Left colon (tissue), 2 donors: ENCODE results near the gene DDN. TPM values are rescaled to one million over a fixed set of nuclear protein-coding genes. Genes with fewer than 3 reads are reported as not detected.

Source experiments
- ATAC-seq: fragments of 200-7000 bp; cut with Tn5 transposase; one replicate; pipeline ENCODE4 v1.9.1; 2020; ENCODE audit warnings: mild to moderate bottlenecking, moderate library complexity
- DNase-seq, 2 donors: peaks; one replicate each; pipeline ENCODE4 v3.0.0-alpha.2; 2020
- intact Hi-C, 2 donors: fragments of 100-400 bp; cut with DNase I in 1 of 2; cut with micrococcal nuclease in 1 of 2; formaldehyde crosslinking; loops; one replicate each; pipeline versions ENCODE4 v1.11.2 to v1.14.0; 2022; cut with DNase I, micrococcal nuclease
- total RNA-seq, 2 donors: library from RNA; stranded (reverse); fragmentation: NEBNext Ultra II Directional; extraction: Animal tissue kit (Norgen Biotek cat#: 25700); gene quantifications; one replicate each; pipeline ENCODE4 v1.2.1, GENCODE V29; 2021
- donor health status: DM: no; HTN: no; CAD: no.
- donor health status: DM: yes; HTN: yes; CAD: no.

Gene DDN
- total RNA-seq, 2 donors from 2014 or later, result 0.06 TPM; not detected in 1

DNA sequence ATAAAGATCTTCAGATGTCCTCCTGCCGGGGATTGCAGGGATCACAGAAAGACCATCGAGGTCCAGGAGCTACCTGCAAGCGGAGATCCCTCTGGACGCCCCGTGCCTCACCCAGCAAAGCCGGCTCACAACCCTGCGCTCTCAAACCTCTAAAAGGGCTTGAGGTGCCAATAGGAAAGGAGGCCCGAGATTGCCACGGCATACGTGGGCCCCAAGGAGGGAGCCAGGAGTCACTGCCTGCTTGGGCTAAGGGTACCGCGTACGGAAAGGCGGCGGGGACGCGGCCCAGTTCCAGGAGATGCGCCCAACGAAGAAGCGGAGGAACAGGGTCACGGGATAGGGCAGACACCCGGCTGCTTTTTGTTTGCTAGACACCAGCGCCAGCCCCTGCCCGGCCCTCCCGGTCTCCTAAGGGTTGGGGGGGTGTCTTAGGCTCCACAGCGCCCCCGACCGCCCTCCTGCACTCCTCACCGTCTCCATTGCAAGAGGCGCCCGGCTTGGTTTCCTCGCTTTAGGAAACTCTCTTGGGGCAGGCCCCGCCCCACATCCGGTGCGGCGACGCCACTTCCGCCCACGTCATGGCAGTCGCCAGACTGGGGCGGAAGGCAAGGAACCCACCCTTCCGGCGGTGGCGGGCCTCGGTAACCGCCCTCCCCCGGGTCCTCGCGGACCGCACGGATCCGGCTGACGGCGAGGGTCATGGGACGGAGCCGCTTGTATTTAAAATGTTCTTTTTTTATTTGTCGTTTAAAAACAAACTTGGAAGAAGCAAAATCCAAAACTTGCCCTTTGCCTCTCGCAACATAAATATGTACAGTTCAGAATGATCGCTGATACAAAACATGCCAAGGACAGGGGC lies 19.3 kb upstream of the DDN start, which contains the start of gene PRKAG1:
TSS of gene PRKAG1 (minus strand) at position 516 of the 859 bp plus-strand sequence. CDS start at position 480, 36 bp downstream.
- intact Hi-C loops, result no loop called here
- DNase-seq (peak; percentile 97), ATAC-seq (peak; percentile 94)

DNA sequence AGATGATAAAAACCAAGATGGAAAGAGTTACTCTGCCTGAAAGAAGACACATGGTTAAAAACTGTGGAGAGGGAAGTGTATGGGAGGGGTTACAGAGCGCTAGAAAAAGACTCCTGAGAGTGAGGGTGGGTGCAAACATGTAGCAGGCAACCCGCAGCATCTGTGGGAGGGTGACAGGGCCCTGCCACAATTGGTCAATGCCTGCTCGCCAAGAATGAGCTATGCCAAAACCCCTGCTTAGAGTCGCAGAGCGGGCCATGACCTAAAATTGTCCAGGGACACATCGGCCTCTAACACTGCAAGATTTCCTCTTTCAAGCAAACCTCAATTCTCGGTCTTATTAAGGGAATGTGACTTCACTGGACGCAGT lies 18.7 kb upstream of the DDN start:
- ATAC-seq (peak; percentile 8), DNase-seq (no peak)
- intact Hi-C loops, result no loop called here

DNA sequence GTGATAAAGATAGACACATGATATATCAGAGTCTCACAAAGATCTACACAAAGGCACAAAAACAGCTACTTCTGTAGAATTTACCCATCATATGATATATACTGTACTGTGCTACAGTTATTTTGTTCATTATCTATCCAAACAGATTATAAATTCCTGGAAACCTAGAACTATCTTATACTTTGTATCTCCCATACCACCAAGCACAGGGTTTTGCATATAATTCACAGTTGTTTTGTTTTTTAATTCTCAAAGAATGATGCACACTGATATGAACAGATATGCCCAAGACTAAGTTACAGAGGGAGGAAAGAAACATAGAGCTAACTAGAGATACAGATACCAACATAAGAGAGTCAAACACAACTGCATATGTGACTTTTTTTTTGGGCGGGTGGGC lies 16.0 kb upstream of the DDN start:
- DNase-seq, result no peak
- intact Hi-C loops, result no loop called here
- no peak for ATAC-seq

DNA sequence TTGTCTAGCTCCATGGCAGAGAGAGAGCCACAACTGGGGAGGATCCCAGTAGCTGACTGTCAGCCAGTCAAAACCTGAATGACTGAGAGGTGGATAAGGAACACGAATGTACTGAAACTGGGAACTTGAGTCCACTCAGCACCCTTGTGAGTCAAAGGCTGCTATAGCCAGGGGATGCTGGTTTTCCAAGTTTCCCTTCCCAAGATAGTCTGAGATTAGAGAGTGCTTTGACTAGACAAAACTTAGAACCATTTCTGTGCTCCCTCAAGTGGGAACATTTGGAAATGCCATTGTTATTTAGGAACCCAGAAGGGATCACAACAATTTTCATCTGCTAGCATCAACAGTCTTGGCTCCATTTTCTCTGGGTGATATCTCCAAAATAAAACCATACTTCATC lies 15.4 kb upstream of the DDN start:
- no peak for DNase-seq
- intact Hi-C loops, result no loop called here
- no peak for ATAC-seq

DNA sequence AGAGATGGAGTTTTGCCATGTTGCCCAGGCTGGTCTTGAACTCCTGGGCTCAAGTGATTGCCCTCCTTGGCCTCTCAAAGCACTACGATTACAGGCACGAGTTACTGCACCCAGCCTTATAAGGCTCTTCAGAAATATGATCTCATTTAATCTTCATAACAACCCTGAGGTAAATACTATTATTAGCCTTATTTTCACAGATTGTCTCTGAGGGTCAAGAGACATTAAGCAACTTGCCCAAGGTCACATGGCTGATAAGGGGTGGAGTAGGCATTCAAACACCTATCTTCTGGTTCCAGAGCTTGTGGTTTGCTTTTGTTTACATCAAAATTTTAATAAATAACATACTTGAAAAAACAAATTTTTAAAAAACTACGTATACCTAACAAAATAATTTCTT lies 14.3 kb upstream of the DDN start:
- no peak for DNase-seq
- no peak for ATAC-seq
- intact Hi-C loops, result no loop called here

DNA sequence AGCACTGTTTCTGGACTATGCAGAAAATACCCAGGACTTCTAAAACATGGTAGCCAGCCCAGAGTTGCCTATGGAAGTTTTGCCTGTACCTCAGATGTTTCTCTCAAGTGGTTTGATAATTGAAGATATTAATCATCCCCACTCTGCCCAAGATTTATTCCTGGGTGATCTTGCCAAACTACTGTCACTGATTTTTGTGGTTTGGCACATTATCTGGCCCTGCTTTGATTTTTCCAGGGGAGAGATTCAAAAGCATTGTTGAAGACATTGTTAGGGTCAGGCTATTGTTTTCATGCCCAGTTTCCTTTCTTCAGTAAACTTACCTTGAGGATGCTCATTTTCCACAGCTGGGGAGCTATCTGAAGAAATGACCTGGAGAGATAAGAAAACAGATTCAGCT lies 13.6 kb upstream of the DDN start:
- ATAC-seq (no peak), DNase-seq (no peak)
- intact Hi-C loops, result no loop called here

DNA sequence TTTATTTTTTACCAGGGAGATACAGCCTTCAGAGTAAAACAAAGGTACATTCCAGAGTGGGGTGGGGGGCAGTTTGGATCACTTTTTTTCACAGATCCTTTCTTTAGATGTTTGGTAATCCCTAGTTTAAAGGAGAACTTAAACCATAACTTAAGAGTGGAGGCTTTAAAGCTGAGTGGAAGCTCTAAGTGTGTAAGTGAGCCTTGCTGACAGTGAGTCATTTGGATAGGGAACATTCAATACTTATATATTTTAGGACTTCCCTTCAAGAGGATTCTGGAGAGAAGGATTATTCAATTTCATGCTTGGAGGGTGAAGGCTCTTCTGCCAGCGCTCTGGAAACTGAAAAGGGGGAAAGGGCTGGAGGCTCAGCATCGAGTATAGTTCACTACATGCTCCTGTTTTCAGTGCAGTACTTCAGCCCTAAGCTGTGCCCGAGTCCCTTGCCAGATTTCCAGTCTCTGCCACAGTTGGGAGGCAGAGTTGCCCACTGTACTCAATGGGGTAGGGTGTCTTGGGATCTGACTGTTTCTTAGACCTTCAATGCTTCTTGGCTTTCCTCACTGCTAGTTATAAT lies 11.0 kb upstream of the DDN start:
- intact Hi-C loops, result no loop called here
- no peak for ATAC-seq

DNA sequence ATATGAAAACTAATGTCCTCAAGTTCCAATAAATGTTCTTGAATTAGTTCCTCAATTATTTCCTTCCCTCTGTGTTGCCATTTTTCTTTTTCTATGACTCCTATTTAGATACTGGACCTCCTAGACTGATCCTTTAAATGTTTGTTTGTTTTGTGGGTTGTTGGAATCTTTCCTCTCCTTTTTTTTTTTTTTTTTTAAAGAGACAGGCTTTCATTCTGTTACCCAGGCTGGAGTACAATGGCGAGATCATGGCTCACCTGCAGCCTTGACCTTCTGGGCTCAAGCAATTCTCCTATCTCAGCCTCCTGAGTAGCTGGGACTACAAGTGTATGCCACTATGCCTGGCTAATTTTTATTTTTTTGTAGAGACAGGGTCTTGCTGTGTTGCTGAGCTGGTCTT lies 9.8 kb upstream of the DDN start:
- intact Hi-C loops, result no loop called here
- no peak for DNase-seq
- peak; percentile 37 for ATAC-seq

More for the DNA sequence above, 11.0 kb upstream of the DDN start:
- no peak for DNase-seq

DNA sequence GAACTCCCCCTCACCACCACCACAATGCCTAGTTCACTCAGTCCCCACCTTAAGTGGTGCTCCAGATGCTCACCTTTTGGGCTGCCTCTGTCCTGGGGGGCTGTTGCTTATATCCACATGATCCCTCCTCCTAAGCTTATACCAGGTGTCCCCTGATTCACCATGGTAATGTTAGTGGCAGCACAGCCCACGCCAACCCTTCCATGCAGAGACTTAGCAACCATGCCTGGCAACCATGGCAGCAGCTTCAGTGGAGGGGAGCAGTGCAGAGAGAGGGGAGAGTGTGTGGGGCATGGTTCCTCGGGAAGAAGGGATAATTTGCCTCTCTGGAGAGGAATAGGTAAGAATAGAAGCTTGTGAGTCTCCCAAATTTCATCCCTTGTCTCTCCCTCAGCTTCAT lies 1.2 kb upstream of the DDN start:
- DNase-seq (no peak), ATAC-seq (no peak)
- intact Hi-C loops, result no loop called here

DNA sequence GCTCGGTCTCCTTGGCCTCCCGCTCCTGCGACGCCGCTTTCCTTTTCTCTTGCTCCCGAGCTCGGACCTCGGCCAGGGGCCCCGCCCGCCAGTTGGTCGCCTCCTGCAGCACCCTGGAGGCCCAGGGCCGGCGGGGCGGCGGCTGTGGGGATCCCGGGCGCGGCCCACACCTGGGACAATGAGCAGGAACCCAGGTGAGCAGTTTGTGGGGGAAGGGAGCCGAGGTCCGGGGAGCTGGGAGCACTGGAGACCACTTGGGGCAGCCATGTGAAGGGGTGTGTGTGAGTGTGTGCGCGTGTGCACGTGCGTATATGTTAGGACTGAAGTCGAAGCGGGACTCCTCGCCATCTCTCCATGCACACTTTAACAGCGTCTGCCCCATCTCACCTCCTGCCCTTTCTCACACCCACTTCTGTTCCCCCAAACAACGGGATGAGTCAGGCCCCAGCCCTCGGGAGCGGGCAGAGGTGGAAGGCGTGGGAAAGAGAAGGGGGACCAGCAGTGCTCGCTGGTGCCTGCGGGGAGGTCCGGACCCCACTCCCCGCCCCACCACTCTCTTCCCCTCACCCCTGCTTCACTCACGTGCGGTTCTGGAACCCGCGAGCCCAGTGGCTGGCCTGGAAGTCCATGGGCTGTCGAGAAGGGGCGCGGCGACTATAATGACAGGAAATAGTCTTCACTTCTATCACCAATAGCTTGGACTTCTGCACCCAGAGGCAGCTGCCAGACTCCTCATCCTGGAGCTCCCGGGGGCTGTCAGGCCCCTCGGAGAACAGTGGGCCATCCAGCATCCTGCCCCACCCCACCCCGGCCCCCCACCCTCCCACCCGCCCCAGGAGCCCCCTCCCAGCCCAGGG lies 450 bp downstream of the DDN start:
- ATAC-seq (peak; percentile 51), DNase-seq (peak; percentile 47 to 59)
- intact Hi-C loops, result loop anchor here in 1 of 2 donors (5.0 kb wide), 1 partner anchor 146 kb away; the partner anchor contains the start of gene DDX23

DNA sequence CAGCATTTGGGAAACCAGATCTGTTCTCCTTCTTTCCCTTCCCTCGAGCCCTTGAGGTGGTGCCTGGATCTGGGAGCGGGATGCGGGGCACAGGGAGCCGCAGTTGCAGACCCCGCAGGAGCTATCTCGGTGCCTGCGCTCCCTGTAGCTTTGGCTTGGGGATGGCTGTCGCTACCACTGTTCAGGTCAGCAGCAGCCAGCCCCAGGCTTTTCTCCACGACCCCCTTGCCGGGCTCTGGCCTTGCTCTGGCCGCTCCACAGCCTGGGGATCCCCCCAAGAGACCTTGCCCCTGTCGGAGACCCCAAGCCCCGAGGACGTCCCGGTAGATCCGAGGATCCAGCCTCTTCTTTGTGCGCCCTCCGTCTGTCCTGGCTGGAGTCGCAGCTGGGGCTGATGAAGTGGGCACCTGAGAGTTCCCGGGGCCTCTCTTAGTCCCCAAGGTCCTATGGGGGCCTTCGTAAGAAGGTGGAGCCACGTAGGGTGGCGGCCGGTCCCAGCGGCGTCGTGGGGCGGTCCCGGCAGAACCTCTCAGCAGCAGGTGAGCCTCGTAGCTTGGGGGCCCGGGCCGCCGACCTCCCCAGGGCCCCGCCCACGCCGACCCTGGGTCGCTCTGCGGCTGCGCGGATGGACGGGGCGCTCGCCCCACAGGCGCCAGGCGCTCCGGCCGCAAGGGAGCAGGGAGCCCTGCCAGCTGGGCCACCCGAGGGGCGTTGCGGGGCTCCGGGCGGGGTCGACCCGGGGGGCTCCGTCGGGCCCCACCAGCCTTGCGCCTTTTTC lies 1.3 kb downstream of the DDN start:
- ATAC-seq, result peak; percentile 12
- intact Hi-C loops, result loop anchor here in 1 of 2 donors (5.0 kb wide), 1 partner anchor 146 kb away; the partner anchor contains the start of gene DDX23
- peak in 1 of 2 donors; percentile 45 for DNase-seq

DNA sequence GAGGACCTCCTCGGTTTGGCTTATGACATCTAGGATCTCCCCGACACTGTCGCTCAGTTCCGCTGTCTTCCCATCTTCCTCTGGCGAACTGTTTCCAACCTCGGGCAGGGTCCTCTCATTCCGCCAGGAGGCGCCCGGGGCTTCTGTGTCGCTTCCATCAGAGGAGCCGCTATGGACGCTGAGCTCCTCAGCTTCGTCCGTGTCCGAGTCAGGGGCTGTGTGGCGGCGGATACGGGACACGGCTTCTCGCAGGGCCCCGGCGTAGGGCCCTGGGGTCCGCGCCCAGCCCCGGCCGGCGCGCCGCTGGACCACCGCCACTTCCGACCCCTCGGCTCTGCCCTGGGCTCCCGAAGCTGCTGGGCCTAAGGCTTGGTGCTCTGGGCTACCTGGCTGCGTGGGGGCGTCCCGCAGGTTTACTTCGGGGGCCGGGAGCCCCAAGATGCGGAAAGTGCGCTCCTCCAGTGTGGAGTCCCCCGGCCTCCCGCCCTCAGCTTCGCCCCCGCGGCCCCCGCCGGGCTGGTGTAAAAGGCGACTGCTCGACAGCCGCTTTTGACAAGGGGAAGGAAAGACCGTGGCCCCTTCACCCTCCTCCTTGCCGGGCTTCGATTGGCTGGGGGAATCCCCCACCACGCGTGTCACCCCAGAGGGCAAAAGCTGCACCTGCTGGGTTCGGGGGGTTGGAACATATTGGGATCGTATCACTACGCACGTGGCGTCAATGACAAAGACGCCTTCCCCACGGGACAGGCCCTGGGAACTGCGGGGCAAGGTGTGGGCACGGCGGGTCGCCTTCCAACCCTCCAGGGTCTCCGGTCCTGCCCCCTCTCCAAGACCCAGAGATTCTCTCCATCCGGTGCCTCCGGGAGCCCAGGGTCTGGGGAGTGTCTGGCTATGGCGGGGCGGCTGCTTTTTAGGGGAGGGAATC lies 2.1 kb downstream of the DDN start:
- intact Hi-C loops, result loop anchor here in 1 of 2 donors (5.0 kb wide), 1 partner anchor 145 kb away; the partner anchor contains the start of gene DDX23
- peak; percentile 68 for ATAC-seq

DNA sequence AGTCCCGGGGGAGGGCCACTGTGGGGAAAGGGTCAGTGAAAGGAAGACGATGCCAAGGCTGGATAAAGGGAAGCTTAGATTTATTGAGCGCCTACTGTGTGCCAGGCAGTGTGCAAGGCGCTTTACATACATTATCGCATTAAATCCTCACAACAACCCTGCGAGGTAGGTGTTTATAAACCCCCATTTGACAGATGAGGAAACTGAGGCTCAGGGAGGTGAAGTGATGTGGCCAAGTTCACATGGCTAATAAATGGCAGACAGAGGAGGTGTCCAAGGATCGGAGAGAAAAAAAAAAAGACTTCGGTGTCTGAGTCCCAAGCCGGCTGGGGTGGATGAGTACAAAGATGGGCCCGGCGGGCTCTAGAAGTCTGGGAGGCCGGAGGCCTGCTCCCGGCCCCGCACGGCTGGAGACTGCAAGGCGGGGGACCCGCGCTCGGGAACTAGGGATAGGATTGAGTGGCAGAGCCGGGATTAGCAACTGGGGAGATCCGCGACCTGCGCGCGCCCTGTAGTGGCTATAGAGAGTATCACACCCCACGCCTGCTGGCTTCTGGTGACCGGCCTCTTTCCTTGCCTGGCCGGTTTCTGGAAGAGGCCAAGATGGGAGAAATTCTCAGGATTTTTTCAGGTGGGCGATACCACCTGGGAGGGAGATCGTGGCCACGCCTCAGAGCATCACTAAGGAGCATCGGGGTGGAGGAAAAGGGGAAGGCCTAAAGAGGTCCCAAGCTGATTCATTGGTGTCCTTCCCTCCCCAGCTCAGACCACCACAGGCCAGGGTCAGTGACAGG lies 3.9 kb downstream of the DDN start:
- ATAC-seq, result peak; percentile 73
- peak; percentile 70 to 88 for DNase-seq
- intact Hi-C loops, result loop anchor here in 1 of 2 donors (5.0 kb wide), 1 partner anchor 143 kb away; the partner anchor contains the start of gene DDX23

More for the DNA sequence above, 2.1 kb downstream of the DDN start:
- DNase-seq, result peak; percentile 68 to 88

DNA sequence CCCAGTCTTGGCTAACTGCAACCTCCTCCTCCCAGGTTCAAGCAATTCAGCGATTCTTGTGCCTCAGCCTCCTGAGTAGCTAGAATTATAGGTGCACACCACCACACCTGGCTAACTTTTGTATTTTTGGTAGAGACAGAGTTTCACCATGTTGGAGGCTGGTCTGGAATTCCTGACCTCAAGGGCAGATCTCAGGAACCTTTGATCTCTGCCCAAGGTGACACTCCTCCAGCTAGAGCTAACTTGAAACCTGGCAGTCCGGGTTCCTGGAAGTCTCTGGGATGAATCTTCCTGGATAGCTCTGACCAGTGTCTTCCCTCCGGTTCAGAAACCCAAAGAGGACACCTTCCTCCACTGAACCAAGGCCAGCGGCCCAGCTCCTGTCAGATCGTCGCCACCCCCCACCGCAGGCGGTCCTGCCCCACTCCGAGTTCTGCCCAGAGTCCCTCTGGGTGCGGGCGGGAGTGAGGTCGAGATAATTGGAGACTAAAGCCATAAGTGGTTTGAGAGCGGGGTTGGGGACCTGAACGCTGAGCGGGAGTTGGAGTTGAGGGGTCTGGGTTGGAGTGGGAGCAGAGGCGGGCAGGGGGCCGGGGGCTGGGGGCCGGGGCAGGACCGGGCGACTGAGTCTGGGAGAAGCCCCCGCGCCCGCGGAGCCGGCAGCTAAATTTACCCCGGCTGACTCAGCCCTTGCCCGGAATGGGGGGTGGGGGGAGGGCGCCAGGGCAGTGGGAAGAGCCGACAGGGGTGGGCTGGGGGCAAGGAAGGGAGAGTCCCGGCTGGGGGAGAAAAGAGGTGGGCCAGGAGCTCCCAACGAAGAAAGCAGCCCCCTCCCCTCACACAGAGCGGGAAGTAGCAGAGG lies 4.7 kb downstream of the DDN start:
- intact Hi-C loops, result loop anchor here in 1 of 2 donors (5.0 kb wide), 1 partner anchor 142 kb away; the partner anchor contains the start of gene DDX23
- DNase-seq, result no peak
- ATAC-seq, result no peak

DNA sequence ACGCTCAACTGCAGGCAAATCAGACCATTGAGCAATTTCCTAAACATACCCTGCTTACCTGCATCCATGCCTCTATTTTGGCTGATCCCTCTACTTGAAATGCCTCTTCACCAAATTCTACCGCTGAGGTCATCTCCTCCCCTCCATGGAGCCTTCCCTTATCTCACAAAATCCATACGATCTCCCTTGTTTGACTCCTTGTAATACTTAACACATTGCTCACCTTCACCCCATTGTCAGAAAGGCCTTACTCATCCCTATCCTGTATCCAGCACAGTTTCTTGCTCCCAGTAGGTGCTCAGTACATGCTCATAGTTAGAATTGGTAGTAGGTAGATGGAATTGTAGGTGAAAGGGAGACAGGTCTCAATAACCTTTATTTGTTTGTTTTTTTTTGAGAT lies 5.4 kb downstream of the DDN start:
- DNase-seq (no peak), ATAC-seq (no peak)
- intact Hi-C loops, result no loop called here
